ENCODE data around the gene PTMA. TPM values are rescaled to one million over a fixed set of nuclear protein-coding genes. Genes with fewer than 3 reads are reported as not detected.
"Not testable (repeated sequence)": the region's sequence is repeated elsewhere in the genome, so short reads cannot be mapped to it uniquely, and the experiment has no call there.

PTMA gene
- total RNA-seq, 1 donor from 2014 or later: 745 TPM

DNA sequence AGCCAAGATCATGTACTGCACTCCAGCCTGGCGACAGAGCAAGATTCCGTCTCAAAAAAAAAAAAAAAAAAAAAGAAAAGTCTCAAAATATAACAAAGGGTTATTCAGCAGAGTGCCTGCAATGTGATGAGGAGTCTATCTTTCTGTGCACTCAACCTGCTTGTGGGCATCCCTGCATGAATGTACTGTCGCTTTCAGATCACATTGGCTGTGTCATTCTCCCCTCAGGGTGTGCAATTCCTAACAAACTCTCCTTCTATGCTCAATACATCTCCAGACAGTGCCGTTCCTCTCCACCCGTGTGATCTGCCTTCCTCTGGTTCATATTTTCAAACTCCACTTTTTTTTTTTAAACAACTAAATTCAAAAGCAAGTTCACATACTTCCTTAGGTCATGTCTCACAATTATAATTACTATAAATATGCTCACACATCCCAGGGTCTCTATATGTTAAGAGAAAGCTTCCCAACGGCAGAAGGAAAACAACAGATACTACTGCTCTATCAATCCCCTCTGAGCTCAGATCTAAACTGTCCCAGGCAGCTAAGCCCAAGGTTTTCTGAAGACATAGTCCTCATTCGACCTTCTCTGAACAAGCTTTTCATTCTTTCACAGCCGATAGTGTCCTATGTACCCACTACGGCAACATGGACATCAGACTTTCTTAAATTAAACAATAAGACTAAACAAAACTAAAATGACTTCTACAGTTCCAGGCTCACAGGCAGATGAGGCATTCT lies 35.2 kb downstream of the PTMA start:
- intact Hi-C loops (cut with DNase I): no loop called here
- no peaks in the 10 kb centered on the region for H3K4me1 ChIP-seq

GRCh38 chr2:231745303-231746038 lies 37.1 kb downstream of the PTMA start:
- intact Hi-C loops (cut with DNase I): no loop called here

More for the DNA sequence above, 35.2 kb downstream of the PTMA start:
- TF ChIP-seq, protein P1, sequence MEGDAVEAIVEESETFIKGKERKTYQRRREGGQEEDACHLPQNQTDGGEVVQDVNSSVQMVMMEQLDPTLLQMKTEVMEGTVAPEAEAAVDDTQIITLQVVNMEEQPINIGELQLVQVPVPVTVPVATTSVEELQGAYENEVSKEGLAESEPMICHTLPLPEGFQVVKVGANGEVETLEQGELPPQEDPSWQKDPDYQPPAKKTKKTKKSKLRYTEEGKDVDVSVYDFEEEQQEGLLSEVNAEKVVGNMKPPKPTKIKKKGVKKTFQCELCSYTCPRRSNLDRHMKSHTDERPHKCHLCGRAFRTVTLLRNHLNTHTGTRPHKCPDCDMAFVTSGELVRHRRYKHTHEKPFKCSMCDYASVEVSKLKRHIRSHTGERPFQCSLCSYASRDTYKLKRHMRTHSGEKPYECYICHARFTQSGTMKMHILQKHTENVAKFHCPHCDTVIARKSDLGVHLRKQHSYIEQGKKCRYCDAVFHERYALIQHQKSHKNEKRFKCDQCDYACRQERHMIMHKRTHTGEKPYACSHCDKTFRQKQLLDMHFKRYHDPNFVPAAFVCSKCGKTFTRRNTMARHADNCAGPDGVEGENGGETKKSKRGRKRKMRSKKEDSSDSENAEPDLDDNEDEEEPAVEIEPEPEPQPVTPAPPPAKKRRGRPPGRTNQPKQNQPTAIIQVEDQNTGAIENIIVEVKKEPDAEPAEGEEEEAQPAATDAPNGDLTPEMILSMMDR (IDR thresholded peaks at IDR 0.05): no peak
- H3K9me3 ChIP-seq: no peaks in the 10 kb centered on the region
- H3K27me3 ChIP-seq: no peaks in the 10 kb centered on the region
- H3K27ac ChIP-seq: no peak overlapping the region
- peaks cover 0 to under 1% of the 10 kb centered on the region in 2 donors for H3K36me3 ChIP-seq
- H3K4me3 ChIP-seq: no peak overlapping the region
- DNase-seq (ENCODE audit: low spot score in 2 of 2): no peak

DNA sequence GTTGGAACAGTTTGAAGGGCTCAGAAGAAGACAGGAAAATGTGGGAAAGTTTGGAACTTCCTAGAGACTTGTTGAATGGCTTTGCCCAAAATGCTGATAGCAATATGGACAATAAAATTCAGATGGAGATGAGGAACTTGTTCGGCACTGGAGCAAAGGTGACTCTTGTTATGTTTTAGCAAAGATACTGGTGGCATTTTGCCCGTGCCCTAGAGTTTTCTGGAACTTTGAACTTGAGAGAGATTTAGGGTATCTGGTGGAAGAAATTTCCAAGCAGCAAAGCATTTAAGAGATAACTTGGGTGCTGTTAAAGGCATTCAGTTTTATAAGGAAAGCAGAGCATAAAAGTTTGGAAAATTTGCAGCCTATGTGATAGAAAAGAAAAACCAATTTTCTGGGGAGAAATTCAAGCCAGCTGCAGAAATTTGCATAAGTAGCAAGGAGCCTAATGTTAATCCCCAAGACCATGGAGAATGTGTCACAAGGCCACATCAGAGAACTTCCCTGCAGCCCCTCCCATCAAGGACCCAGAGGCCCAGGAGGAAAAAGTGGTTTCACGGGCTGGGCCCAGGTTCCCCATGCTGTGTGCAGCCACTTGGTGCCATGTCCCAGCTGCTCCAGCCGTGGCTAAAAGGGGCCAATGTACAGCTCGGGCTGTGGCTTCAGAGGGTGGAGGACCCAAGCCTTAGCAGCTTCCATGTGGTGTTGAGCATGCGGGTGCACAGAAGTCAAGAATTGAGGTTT lies 40.0 kb downstream of the PTMA start:
- H3K27me3 ChIP-seq; H3K4me3 ChIP-seq; H3K27ac ChIP-seq; H3K36me3 ChIP-seq; DNase-seq (ENCODE audit: low spot score in 2 of 2); H3K4me1 ChIP-seq; H3K9me3 ChIP-seq; intact Hi-C loops (cut with DNase I): not testable (repeated sequence)

More at GRCh38 chr2:231745303-231746038, 37.1 kb downstream of the PTMA start:
- H3K27me3 ChIP-seq: no peaks in the 10 kb centered on the region
- no peak overlapping the region for H3K4me3 ChIP-seq
- TF ChIP-seq, protein P1 (IDR thresholded peaks at IDR 0.05): no peak
- no peak for DNase-seq (ENCODE audit: low spot score in 2 of 2)
- H3K4me1 ChIP-seq: no peaks in the 10 kb centered on the region
- no peaks in the 10 kb centered on the region for H3K36me3 ChIP-seq
- no peaks in the 10 kb centered on the region for H3K9me3 ChIP-seq
- no peak overlapping the region for H3K27ac ChIP-seq

DNA sequence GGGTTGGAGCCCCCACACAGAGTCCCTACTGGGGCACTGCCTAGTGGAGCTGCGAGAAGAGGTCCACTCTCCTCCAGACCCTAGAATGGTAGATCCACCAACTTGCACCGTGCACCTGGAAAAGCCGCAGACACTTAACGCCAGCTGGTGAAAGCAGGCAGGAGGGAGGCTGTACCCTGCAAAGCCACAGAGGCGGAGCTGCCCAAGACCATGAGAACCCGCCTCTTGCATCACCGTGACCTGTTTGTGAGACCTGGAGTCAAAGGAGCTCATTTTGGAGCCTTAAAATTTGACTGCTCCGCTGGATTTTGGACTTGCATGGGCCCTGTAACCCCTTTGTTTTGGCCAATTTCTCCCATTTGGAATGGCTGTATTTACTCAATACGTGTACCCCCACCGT lies 40.7 kb downstream of the PTMA start:
- H3K36me3 ChIP-seq; H3K9me3 ChIP-seq; intact Hi-C loops (cut with DNase I); H3K4me3 ChIP-seq; H3K4me1 ChIP-seq; H3K27me3 ChIP-seq; DNase-seq (ENCODE audit: low spot score in 2 of 2); H3K27ac ChIP-seq: not testable (repeated sequence)

GRCh38 chr2:231751042-231751815 lies 42.9 kb downstream of the PTMA start:
- H3K36me3 ChIP-seq: no peaks in the 10 kb centered on the region
- H3K27me3 ChIP-seq: no peaks in the 10 kb centered on the region
- H3K4me3 ChIP-seq: no peak overlapping the region
- TF ChIP-seq, protein P1 (IDR thresholded peaks at IDR 0.05): no peak
- no peaks in the 10 kb centered on the region for H3K9me3 ChIP-seq
- H3K27ac ChIP-seq: no peak overlapping the region
- no peaks in the 10 kb centered on the region for H3K4me1 ChIP-seq
- DNase-seq (ENCODE audit: low spot score in 2 of 2): no peak
- intact Hi-C loops (cut with DNase I): no loop called here

GRCh38 chr2:231752061-231752460 lies 43.7 kb downstream of the PTMA start:
- TF ChIP-seq, protein P1 (IDR thresholded peaks at IDR 0.05): no peak

More at GRCh38 chr2:231752061-231752460, 43.7 kb downstream of the PTMA start:
- intact Hi-C loops (cut with DNase I): no loop called here
- no peak for DNase-seq (ENCODE audit: low spot score in 2 of 2)
- H3K4me1 ChIP-seq: no peaks in the 10 kb centered on the region
- H3K4me3 ChIP-seq: no peak overlapping the region
- no peaks in the 10 kb centered on the region for H3K9me3 ChIP-seq
- H3K27me3 ChIP-seq: no peaks in the 10 kb centered on the region
- no peak overlapping the region for H3K27ac ChIP-seq
- no peaks in the 10 kb centered on the region for H3K36me3 ChIP-seq

Measured in ascending aorta (tissue), 2 donors.